ENCODE results near the gene DOK7.
"Not testable (repeated sequence)": the region's sequence is repeated elsewhere in the genome, so short reads cannot be mapped to it uniquely, and the experiment has no call there.

Gene DOK7

DNA sequence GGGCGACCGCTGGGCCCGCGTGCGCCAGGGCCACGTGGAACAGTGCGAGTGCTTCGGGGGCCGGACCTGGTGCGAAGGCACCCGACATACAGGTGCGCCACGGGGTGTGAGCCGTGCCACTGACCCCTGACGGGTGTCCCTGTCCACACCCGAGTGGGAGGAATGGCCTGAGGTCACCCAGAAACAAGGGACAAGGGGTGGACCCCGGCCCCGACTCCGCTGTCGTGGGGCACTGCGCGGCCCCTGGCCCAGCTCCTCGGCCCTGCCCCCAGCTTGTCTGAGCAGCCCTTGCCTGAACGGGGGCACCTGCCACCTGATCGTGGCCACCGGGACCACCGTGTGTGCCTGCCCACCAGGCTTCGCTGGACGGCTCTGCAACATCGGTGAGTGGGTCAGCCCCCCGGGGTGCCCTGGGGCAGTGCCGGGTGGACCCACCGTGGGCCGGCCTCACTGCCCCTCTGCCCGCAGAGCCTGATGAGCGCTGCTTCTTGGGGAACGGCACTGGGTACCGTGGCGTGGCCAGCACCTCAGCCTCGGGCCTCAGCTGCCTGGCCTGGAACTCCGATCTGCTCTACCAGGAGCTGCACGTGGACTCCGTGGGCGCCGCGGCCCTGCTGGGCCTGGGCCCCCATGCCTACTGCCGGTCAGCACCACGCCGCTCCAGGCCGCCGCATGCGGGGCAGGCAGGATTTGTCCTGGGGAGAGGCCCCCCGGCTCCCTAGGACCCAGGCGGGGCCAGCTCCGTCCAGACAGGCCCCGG, 18.6 kb upstream of the DOK7 start:
- no peak for DNase-seq

DNA sequence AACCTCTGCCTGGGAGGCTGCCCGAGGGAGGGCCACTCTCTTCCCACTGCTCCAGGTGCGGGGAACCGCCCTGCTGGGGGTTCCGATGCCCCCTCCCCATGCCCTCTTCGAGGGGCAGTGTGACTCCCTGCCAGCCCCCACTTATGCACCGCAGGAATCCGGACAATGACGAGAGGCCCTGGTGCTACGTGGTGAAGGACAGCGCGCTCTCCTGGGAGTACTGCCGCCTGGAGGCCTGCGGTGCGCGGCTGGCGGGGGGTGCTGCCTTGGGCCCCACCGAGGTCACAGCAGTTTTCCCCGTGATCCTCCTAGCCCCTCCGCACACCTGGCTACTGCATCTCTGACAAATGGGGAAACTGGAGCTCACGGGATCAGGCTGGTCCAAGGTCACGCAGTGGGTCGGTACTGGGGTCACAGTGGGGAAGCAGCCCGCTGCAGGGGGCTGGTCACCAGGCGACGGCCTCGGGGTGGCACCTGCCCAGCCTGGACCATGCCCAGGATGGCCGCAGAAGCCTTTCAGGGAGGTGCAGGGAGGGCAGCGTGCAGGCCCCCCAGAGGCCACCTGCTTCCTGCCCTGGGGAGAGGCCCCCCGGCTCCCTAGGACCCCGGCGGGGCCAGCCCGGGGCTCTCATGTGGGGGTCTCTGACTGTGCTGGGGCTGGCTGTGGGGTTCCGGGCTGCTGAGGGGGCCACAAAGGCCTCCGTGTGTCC, 17.8 kb upstream of the DOK7 start:
- no peak for DNase-seq

DNA sequence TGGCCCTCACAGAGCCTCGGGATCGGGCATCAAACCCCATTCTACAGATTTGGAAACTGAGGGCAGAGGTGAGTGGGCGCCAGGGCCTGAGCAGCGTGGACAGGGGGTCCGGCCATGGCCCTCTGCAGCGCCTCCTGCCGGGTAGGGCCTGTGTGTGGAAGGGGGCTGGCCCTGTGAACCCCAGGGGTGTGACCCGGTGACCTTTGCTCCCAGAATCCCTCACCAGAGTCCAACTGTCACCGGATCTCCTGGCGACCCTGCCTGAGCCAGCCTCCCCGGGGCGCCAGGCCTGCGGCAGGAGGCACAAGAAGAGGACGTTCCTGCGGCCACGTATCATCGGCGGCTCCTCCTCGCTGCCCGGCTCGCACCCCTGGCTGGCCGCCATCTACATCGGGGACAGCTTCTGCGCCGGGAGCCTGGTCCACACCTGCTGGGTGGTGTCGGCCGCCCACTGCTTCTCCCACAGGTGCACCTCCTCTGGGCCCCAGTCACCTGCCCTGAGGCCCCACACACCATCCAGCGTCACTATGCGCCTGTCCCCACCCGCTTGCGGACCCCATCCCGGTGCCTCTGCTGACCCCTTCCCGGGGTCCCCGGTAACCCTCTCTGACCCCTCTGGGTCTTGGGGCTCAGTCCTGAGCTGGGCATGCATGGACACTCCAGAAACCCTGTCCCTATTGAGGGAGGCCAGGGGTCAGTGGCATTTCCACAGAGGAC, 17.1 kb upstream of the DOK7 start:
- no peak for DNase-seq

DNA sequence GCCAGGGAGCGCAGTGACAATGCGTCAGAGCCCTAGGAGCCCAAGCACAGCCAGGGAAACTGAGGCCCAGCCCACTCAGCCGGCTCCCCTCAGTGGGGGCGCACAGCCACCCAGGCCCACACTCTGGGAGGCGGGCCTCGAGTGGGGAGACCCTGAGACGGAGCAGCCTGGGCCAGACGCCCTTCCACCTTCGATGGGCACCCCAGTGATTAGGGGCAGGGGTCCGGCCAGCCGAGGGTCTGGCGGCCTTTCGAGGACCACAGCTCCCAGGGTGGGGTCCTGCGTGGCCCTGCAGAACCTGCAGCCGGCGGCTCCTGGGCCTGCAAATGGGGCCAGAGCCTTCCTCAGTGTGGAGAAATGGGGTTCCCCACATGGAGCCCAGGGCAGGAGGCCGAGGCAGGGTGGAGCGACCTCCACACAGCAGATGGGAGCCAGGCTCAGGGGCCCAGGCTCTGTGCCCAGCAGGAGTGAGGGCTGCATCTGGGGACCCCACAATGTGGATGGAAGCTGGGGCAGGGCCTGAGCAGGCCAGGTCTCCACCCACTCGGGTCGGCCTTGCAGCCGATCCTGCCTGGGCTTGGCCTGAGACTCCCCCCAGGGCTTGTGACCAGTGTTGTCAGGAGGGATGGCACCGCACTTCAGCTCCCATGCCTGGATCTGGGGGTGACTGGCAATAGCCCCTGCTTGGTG, 16.3 kb upstream of the DOK7 start:
- DNase-seq, result no peak

DNA sequence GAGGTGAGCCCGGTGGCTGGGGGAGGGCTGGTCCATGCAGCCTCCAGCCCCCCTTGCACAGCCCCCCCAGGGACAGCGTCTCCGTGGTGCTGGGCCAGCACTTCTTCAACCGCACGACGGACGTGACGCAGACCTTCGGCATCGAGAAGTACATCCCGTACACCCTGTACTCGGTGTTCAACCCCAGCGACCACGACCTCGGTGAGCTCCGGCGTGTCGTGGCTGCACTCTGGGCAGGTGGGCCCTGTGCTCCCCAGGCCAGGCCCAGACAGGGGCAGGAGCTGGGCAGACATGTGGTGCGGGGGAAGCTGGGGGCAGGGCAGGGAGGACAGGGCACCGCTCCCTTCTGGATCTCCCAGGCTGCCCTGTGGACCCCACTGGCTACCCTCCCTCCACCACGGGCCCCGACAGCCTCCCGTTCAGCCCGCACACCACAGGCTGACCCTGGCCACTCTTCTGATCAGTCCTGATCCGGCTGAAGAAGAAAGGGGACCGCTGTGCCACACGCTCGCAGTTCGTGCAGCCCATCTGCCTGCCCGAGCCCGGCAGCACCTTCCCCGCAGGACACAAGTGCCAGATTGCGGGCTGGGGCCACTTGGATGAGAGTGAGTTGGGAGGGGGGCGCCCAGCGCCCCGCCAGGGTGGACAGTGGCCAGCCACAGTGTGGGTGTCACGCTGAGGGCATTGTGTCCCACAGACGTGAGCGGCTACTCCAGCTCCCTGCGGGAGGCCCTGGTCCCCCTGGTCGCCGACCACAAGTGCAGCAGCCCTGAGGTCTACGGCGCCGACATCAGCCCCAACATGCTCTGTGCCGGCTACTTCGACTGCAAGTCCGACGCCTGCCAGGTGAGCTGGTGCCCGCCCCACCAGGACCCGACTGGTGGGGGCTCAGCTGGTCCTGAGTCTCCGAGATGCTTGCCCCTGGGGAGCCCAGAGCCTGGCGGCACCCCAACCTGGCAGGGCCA, 15.4 kb upstream of the DOK7 start:
- DNase-seq, result no peak

DNA sequence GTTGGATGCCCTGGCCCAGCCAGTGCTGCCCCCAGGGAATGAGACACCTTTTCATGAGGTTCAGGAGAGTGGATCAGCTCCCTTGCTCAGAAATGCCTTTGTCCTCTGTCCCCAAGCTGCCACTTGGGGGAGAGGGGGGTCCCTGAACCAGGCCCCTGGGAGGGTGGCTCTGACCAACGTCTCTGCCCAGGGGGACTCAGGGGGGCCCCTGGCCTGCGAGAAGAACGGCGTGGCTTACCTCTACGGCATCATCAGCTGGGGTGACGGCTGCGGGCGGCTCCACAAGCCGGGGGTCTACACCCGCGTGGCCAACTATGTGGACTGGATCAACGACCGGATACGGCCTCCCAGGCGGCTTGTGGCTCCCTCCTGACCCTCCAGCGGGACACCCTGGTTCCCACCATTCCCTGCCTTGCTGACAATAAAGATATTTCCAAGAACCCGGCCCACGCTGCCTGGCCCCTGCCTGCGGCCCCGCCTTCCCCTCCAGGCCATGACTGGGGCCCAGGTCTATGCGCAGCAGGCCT, 14.0 kb upstream of the DOK7 start:
- DNase-seq, result no peak

DNA sequence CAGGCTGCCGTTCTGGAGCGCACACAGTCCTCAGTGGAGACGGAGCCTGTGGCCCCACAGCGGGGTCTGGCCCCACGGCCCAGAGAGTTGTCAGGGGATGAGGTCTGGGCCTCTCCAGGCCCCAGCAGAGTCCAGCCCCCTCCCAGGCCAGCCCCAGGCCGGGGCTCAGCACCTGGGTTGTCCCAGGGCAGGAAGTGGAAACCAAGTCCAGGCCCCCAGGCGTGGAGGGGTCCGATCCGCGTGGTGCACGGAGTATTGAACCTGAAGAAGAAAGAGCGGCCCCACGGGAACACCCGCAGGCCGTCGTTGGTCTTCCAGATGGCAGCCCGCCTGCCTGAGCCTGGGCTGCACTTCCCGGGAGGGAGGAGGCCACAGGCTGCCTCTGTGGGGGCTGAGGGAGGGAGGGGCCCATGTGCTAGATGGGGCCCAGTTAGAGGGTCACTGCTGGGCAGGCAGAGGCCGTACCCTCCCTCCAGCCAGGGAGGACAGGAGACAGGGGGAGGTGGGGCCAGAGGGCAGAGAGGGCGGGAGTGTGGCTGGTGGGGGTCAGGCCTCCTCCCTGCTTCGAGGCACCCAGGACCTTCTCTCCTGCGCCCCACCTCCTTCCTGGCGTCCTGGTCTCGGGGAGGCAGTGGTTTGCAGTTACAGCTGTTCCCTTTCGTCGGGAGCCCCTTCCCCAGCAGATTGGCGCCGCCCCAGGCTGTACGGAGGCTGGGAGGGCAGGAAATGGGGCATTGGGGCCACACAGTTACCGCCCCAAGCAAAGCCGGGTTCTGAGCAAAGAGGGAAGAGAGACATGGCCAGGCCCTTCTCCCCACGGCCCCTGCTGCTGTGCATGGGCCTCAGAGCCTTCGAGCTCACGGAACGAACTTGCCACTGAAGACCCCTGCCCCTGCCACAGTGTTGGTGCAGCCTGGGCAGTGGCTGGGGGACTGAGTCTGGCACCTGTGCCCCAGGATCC, 13.3 kb upstream of the DOK7 start:
- no peak for DNase-seq

DNA sequence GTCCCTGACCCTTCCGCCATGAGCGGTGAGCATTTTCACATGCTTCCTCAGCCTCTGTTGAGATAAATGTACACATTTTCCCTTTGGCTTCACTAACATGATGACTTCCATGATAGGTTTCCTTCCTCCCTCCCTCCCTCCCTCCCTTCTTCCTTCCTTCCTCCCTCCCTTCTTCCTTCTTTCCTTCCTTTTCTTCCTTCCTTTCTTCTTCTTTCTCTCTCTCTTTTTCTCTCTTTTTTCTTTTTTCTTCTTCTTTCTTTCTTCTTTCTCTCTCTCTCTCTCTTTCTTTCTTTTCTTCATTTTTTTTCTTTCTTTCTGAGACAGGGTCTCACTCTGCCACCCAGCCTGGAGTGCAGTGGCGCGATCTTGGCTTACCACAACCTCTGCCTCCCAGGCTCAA, 12.5 kb upstream of the DOK7 start:
- no peak for DNase-seq

DNA sequence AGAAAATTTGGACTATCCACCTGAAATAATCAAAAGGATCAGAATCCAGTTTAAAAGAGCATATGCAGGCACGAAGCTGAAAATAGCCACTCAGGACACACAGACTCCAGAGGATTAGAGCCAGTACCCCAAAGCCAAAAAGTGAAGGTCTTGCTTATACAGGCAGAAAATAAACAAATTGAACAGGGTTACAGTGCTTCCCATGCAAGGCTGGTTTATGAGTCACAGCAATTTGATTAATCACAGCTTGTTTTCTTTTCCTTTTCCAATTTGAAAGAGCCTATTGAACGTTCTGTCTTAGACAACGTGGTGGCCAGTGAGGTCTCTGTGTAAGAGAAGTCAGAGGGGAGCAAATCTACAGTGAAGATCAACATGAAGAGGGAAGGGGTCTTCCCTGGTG, 11.2 kb upstream of the DOK7 start:
- DNase-seq, result no peak

DNA sequence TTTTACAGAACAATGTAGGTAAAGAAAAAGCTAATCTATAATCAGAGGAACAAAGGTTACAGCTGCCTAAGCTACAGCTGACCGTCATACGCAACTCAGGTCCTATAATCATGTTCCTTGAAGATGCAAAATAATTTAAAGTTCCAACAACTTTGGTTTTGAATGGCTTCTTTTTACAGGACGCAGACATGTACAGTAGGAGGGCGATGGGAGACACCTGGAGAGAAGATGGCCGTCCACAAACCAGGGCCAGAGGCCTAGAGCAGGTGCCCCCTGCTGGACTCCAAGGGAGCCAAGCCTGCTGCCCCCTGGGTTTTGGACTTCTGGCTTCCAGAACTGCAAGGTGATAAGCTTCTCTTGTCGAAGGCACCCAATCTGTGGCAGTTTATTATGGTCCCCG, 10.7 kb upstream of the DOK7 start:
- no peak for DNase-seq

DNA sequence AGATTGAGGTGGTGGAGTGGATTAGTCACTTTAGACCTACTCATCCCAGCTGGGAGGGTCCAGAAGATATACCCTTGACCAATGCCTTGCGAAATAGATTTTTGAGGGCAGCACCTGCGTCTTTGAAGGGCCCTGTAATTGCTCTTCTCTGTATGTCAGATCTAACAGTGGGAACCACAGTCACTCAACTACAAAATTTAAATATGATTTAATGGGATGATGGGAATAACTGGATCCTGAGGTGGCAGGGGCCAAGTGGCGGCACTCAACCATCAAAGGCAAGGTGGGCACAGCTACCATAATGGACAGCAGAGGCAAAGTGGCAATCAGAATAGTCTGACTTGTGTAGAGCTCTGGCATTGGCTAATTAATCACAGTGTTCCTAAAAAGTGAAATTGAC, 7.5 kb upstream of the DOK7 start:
- not testable (repeated sequence) for DNase-seq

DNA sequence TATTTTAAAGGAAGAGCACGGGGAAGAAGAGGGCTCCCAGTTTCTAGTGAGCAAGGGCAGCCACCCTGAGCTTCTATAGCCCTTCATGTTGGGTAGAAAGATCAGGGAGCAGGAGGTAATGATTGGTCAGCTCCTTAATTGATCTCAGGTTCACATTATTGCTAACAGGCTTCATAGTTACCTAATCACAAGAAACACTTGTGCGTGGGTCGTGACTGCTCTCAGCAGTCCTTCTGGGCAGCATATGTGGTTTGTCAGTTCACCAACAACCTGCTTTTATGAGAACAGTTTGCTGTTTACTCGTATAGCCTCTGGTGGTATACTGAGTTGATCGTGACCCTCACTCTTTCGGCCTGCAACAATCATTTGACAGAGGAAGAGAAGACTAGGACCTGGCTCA, 4.7 kb upstream of the DOK7 start:
- no peak for DNase-seq

DNA sequence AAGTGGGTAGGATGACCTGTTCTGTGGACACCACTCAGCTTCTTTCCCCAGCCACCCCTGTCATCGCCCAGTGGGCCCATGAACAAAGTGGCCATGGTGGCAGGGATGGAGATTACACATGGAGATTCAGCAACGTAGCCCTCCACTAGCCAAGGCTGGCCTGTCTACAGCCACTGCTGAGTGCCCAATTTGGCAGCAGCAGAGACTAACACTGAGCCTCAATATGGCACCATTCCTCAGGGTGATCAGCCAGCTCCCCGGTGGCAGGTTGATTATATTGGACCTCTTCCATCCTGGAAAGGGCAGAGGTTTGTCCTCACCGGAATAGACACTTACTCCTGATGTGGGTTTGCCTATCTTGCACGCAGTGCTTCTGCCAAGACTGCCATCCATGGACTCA, 4.0 kb upstream of the DOK7 start:
- not testable (repeated sequence) for DNase-seq

DNA sequence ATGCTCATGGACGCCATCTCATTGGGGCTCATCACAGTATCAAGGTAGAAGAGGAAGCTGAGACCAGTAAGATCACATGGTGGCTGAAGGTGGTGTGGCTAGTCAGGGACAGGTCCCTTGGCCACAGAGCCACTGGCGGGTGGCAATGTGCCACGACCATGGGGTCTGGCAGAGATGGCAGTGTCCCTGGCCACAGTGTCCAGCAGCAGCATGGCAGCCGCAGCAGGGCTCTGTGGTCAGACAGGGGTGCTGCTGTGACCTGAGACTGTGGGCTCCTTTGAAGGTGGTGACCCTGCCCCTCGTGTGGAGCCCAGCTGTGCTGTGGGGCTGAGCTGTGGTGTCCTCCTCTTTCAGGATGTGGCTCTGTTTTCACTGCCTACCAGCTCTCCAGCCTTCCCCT, 2.2 kb upstream of the DOK7 start:
- DNase-seq, result no peak

DNA sequence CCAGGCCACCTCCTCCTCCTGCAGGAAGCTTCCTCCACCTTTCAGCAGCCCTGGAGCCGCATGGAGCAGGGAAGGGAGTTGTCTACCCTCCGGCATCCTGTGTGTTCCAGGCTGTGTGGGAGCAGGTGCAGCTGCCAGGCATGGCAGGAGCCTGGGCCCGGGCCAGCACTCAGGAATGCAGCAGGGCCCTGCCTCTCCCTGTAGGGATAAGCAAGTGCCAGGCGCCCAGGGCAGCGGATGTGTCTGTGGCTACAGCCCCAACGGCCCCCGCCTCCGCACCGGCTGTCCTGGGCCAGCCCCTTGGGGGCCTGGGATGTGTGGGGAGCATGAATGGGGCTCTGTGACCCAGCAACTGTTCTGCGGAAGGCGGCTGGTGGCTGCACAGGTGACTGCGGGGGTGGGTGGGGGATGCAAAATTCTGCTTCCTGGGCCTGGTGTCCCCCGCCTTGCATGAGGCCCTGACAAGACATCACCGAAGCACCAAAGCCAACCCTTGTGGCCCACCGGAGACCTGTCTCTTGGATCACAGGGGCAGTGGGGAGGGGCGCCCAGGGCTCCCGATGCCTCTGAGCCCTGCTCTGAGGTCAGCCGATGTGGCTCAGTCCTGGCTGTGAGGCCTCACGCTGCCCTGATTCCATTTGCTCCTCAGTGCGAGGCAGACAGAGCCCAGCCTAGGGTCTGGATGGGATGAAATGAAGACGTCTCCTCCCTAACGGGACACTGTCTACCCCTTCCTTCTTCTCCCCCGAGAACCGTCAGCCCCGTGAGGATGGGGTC, 1.4 kb upstream of the DOK7 start:
- no peak for DNase-seq

DNA sequence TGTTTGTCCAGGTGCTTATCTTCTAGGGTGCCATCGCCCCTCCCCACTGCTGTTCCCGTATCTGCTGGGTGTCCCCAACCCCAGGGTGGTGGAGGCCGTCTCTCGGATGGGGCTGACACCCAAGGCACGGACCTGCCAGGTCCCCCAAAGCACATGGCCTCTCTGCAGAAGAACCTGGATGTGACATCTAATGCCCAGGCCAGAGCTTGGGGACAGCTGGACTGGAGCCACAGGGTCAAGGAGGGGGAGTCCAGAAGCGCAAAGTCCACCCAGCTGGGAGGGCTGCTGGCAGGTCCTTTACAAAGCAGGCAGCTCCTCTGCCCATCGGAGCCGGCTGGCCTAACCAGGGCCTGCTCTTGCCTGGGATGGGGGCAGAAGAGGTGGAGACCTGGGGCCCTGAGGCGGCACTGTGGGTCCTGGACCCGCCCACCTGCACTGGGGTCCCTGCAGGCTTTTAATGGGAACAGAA, 751 bp upstream of the DOK7 start:
- no peak for DNase-seq

DNA sequence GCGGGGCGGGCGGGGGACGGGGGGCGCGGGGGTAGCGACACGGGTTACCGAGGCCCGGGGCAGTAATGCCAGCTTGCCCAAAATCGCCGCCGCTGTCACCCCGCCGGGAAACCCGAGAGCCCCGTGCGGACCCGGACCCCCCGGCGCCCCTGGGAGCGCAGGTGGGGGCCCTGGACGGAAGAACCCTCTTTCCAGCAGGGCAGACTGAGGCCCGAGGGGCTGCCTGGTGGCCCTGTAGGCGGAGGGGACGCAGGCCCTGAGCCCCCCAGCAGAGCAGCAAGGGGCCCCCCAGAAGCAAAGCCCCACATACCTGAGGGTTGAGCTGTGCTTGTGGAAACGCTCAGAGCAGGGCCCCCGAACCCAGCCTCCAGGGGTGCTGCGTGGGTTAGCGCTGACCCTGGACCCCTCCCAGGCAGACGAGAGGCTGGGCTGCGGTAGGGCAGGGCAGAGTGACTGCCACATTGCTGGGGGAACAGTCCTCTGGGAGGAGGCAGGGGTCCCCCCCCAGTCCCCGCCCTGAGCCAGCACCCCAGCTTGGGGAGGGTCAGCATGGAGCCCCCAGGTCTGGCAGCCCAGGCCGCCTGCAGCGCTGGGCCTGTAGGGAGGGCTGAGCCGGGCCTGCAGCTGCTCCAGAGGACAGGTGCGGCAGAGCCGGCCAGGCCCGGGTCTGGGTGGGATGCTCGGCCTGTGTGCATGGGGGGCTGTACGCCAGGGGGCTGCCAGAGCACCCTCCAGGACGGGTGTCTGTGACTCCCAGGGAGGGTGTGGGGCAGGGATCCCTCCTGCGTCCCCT, 646 bp downstream of the DOK7 start:
- no peak for DNase-seq

DNA sequence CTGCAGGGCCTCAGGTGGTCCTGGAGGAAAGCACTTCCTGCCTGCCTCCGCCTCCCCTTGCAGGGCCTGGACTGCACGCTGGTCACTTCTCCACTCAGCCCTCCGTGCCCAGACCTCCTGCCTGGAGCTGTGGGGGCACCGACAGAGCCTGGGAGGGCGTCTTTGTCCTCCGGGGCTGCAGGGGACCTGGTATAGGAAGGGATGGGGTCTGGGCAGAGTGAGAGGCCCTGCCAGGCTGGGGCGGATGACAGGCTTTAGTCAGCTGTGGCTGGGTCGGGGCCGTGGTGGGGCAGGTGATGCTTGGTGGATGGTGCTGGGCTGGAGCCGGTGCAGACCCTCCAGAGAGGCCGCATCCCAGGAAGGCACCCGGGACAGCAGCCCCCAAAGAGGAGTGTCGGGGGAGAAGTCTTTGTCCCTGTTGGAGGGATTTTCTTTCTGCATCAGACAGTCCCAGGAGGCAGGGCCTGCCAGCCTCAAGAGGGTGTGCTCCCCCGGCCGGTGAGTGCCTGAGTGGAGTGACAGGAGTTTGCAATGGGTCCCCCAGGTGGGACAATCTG, 1.3 kb downstream of the DOK7 start:
- no peak for DNase-seq

Measured in NCI-H526 treated with DMSO at 0.1 percent for 48 hours (cell line).